GM13977 (cell line): Measurements from ENCODE around the gene ZMAT3.

Source experiments
- DNase-seq: peaks from one replicate; pipeline ENCODE4 v3.0.0; 2012; ENCODE audit warnings: low spot score
- in situ Hi-C: fragments of 300-500 bp; cut with MboI; formaldehyde crosslinking; loops from one replicate; pipeline ENCODE4 v1.12.0; 2022; ENCODE audit warnings: low sequenced_read_pairs, low pct_unique_long_range_greater_than_20kb, mixed read lengths, inconsistent platforms; ENCODE audit not compliant: unreplicated experiment
- TF ChIP-seq, protein P1 (sequence below): IDR thresholded peaks from 2 replicates; pipeline ENCODE4 v1.5.1; 2012; ENCODE audit warnings: mild to moderate bottlenecking, control low read depth; ENCODE audit not compliant: insufficient read depth; ENCODE audit errors: extremely low read depth, missing control alignments

The ZMAT3 gene

DNA sequence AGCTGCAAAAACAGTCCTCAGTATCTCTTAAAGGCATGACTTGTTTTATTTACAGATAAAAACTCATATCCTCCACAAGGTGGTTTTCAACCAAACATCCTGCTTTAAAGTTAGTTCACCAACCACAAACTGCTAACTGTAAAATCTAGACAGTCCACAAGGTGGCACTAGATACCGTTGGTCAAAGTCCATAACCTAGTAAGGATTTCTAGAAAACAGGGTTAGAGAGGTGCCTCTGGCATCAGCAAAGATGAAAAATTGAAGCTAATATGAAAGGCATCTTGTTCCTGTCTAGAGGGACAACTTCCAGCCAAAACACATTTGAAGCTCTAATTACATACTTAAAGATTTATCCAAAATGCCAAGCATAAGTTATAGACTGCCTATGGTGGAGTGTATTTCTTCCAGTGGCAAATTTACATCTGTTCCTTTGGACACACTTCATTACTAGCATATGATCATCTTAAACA lies 56.0 kb downstream of the ZMAT3 start:
- TF ChIP-seq, protein P1, sequence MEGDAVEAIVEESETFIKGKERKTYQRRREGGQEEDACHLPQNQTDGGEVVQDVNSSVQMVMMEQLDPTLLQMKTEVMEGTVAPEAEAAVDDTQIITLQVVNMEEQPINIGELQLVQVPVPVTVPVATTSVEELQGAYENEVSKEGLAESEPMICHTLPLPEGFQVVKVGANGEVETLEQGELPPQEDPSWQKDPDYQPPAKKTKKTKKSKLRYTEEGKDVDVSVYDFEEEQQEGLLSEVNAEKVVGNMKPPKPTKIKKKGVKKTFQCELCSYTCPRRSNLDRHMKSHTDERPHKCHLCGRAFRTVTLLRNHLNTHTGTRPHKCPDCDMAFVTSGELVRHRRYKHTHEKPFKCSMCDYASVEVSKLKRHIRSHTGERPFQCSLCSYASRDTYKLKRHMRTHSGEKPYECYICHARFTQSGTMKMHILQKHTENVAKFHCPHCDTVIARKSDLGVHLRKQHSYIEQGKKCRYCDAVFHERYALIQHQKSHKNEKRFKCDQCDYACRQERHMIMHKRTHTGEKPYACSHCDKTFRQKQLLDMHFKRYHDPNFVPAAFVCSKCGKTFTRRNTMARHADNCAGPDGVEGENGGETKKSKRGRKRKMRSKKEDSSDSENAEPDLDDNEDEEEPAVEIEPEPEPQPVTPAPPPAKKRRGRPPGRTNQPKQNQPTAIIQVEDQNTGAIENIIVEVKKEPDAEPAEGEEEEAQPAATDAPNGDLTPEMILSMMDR, result peak; percentile 62
- peak; percentile 54 for DNase-seq
- in situ Hi-C loops, result loop anchor here (10.0 to 25.0 kb wide), 2 partner anchors 299 to 547 kb away; partner anchors contain the start of gene ACTL6A

DNA sequence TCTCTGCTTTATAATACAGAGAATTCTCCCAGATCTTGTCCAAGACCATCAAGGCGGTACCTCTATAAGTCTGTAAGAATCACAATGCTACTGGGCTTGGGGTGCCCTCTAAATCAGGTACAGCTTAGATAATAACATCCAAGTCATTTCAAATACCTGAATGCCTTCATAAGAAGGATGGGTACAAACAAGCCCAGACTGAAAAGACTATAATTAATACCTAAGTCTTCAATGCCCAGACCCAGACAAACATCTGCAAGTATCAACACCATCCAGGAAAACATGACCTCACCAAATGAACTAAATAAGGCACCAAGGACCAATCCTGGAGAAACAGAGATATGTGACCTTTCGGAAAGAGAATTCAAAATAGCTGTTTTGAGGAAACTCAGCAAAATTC lies 65.9 kb downstream of the ZMAT3 start:
- no peak for DNase-seq
- in situ Hi-C loops, result loop anchor here (25.0 kb wide), 1 partner anchor 557 kb away; the partner anchor contains the start of gene ACTL6A

DNA sequence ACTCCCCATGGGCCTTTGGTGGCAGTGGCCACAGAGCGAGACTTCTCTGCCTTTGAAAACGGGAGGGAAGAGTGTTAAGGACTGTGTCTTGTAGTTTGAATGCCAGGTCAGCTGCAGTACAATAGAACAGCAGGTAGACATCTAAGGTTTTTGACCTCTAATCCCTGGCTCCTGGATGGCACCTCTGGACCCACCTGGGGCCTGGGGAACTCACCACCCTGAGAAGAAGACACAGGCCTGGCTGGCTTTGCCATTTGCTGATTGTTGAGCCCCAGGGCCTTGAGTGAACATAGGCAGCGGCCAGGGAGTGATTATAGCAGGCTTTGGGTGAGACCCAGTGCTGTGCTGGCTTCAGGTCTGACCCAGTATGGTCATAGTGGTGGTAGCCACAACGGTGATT lies 66.4 kb downstream of the ZMAT3 start:
- no peak for DNase-seq
- TF ChIP-seq, protein P1, result no peak
- in situ Hi-C loops, result loop anchor here (25.0 kb wide), 1 partner anchor 557 kb away; the partner anchor contains the start of gene ACTL6A

More for the DNA sequence above, 65.9 kb downstream of the ZMAT3 start:
- TF ChIP-seq, protein P1, result no peak

DNA sequence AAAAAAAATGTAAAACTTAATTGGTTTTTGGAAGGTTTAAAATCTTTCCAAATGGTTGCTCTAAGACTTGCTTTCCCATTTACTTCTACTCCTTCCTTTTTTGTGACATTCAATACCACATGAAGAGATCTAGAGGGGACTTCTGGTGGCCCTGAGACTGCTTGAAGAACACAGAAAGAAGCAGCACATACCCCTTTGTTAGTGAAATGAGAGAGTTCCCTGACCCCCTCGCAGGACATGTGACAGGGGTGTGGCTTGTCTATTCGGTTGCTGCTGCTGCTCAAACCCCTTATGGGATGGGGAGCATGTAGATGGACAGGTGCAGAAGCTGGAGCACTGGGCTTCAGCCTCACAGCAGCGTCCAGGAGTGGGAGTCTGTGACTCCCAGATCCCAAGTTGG lies 71.0 kb downstream of the ZMAT3 start:
- no peak for DNase-seq
- TF ChIP-seq, protein P1, result no peak
- in situ Hi-C loops, result loop anchor here (25.0 kb wide), 1 partner anchor 562 kb away; the partner anchor contains the start of gene ACTL6A

DNA sequence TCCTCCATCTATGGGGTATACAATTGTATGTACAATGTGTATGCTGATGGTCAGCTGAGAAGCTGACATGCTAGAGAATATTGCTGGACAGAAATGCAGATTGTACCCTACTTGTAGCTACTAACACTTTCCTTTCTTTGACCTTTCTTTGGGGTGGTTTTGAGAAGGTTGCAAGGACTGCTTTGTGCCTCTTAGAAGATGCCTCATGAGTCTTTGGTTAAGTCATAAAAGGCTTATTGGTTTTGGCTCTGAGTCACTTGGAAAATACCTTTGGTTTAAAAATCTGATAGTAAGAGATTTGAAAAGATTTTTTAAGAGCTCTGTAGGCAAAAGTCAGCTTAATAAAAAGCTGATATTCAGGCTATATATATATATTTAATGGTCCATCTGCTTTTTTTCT lies 71.5 kb downstream of the ZMAT3 start:
- TF ChIP-seq, protein P1, result no peak
- in situ Hi-C loops, result loop anchor here (25.0 kb wide), 1 partner anchor 562 kb away; the partner anchor contains the start of gene ACTL6A

DNA sequence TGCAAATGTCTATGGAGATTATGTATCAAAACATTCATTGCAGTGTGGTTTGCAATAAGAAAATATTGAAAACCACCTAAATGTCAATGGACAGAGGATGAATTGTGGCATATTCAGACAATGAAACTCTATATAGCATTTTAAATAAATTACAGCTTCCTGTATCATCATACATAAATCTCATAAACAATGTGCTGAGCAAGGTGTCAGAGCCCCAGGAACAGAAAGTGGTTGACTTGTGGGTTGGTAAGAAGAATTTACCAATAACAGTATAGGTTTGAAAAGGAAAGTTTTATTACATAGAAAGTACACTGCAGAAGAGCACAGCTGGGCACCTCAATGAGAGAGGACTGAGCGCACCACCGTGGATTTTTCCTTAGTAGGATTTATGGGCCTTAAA lies 75.2 kb downstream of the ZMAT3 start:
- TF ChIP-seq, protein P1, result no peak
- no peak for DNase-seq

More for the DNA sequence above, 71.5 kb downstream of the ZMAT3 start:
- DNase-seq, result peak; percentile 36

More for the DNA sequence above, 75.2 kb downstream of the ZMAT3 start:
- in situ Hi-C loops, result no loop called here
